ENCODE measurements around the gene ANAPC7.

DNA sequence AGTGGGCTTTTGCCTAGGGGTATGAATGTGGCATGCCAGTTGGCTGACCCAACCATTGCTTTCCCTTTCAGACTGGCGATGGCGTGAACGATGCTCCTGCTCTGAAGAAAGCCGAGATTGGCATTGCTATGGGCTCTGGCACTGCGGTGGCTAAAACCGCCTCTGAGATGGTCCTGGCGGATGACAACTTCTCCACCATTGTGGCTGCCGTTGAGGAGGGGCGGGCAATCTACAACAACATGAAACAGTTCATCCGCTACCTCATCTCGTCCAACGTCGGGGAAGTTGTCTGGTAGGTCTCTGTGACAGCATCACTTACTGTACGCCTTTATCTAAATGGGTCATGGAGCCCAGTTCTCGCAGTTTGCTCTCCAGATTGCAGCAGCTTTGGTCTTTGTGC, 61.4 kb downstream of the ANAPC7 start:
- TF ChIP-seq POLR2AphosphoS5 (IDR thresholded peaks at IDR 0.05; ENCODE audit: control insufficient read depth, insufficient read depth, low read depth, low read length) (no peak), SMC3 (conservative IDR thresholded peaks at IDR 0.05; ENCODE audit: insufficient read depth, low read depth, low read length) (no peak), HNRNPH1 (optimal IDR thresholded peaks at IDR 0.05; ENCODE audit: low read depth, low read length) (no peak), CTCF (IDR thresholded peaks at IDR 0.05 in 2 of 3, conservative IDR thresholded peaks at IDR 0.05 in 1 of 3; ENCODE audit: insufficient read depth in 2 of 3, low read depth in 1 of 3, low read length in 3 of 3) (no peak)
- TF ChIP-seq, protein P1, sequence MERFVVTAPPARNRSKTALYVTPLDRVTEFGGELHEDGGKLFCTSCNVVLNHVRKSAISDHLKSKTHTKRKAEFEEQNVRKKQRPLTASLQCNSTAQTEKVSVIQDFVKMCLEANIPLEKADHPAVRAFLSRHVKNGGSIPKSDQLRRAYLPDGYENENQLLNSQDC (CRISPR knock-in tag; IDR thresholded peaks at IDR 0.05): no peak
- TF ChIP-seq, protein P2, sequence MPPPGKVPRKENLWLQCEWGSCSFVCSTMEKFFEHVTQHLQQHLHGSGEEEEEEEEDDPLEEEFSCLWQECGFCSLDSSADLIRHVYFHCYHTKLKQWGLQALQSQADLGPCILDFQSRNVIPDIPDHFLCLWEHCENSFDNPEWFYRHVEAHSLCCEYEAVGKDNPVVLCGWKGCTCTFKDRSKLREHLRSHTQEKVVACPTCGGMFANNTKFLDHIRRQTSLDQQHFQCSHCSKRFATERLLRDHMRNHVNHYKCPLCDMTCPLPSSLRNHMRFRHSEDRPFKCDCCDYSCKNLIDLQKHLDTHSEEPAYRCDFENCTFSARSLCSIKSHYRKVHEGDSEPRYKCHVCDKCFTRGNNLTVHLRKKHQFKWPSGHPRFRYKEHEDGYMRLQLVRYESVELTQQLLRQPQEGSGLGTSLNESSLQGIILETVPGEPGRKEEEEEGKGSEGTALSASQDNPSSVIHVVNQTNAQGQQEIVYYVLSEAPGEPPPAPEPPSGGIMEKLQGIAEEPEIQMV (tag; conservative IDR thresholded peaks at IDR 0.05; ENCODE audit: low read depth): no peak
